Smooth muscle cell (in vitro differentiated cells): ENCODE data around the gene TMEM69. TPM values are rescaled to one million over a fixed set of nuclear protein-coding genes. Genes with fewer than 3 reads are reported as not detected.

Experiments used
- DNase-seq: peaks from one replicate; lab custom pipeline; 2025; ENCODE audit not compliant: unreplicated experiment; lab: John Stamatoyannopoulos, UW
- H2AFZ ChIP-seq: fragments of 200-600 bp; sonication (generic); 2 replicates; pipeline ENCODE4 v1.6.0; 2016; ENCODE audit warnings: antibody characterized with exemption, low read depth, mild to moderate bottlenecking
- H3F3A ChIP-seq: fragments of 200-600 bp; sonication (generic); 2 replicates; pipeline ENCODE4 v1.6.0; 2017; ENCODE audit warnings: antibody characterized with exemption, low read depth
- H3K27ac ChIP-seq: fragments of 200-600 bp; sonication (generic); 2 replicates; pipeline ENCODE4 v1.5.1; 2016; ENCODE audit warnings: low read depth, mild to moderate bottlenecking
- H3K27me3 ChIP-seq: fragments of 200-600 bp; sonication (generic); 2 replicates; pipeline ENCODE4 v1.6.1; 2016; ENCODE audit warnings: low read depth, mild to moderate bottlenecking
- H3K36me3 ChIP-seq: fragments of 200-600 bp; sonication (generic); 2 replicates; pipeline ENCODE4 v1.5.1; 2016; ENCODE audit warnings: low read depth
- H3K4me1 ChIP-seq: fragments of 200-600 bp; sonication (generic); 2 replicates; pipeline ENCODE4 v1.5.1; 2016; ENCODE audit warnings: low read depth
- H3K4me2 ChIP-seq: fragments of 200-600 bp; sonication (generic); 2 replicates; pipeline ENCODE4 v1.6.0; 2016; ENCODE audit warnings: mild to moderate bottlenecking
- H3K4me3 ChIP-seq: fragments of 200-600 bp; sonication (generic); 2 replicates; pipeline ENCODE4 v1.5.1; 2016; ENCODE audit warnings: mild to moderate bottlenecking
- H3K79me2 ChIP-seq: fragments of 200-600 bp; sonication (generic); 2 replicates; pipeline ENCODE4 v1.6.0; 2016; ENCODE audit warnings: low read depth, mild to moderate bottlenecking
- H3K9ac ChIP-seq: fragments of 200-600 bp; sonication (generic); 2 replicates; pipeline ENCODE4 v1.6.0; 2016; ENCODE audit warnings: low read depth
- H3K9me3 ChIP-seq: fragments of 200-600 bp; sonication (generic); replicated peaks from 2 replicates; pipeline ENCODE4 v1.5.1; 2016; ENCODE audit warnings: low read depth
- H4K20me1 ChIP-seq: fragments of 200-600 bp; sonication (generic); 2 replicates; pipeline ENCODE4 v1.6.0; 2016; ENCODE audit warnings: low read depth
- WGBS: methylation state at CpG from one replicate; pipeline ENCODE4 v1.1.7; 2016; ENCODE audit warnings: low lambda C conversion rate; 5-methylcytosine and 5-hydroxymethylcytosine counted together
- polyA plus RNA-seq: library from polyadenylated mRNA; unstranded; fragments of >200 nt; fragmentation: Nextera tagmentation; extraction: Ambion mirVana; gene quantifications from 2 replicates; pipeline ENCODE4 v1.2.1, GENCODE V29; 2016
- total RNA-seq: library from RNA; depleted of rRNA; stranded (reverse); fragments of >200 nt; gene quantifications from 2 replicates; pipeline ENCODE4 v1.2.3, GENCODE V29; 2014
- TF ChIP-seq, protein P1 (sequence below): fragments of 200-600 bp; sonication (generic); IDR thresholded peaks from 2 replicates; pipeline ENCODE4 v1.5.1; 2017; ENCODE audit warnings: borderline replicate concordance, mild to moderate bottlenecking, antibody characterized with exemption; ENCODE audit not compliant: insufficient read depth, poor library complexity, severe bottlenecking

The TMEM69 gene, protein sequence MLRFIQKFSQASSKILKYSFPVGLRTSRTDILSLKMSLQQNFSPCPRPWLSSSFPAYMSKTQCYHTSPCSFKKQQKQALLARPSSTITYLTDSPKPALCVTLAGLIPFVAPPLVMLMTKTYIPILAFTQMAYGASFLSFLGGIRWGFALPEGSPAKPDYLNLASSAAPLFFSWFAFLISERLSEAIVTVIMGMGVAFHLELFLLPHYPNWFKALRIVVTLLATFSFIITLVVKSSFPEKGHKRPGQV
- 19.4 and 23.3 TPM in 2 replicates for total RNA-seq
- polyA plus RNA-seq, result 16.7 and 26.8 TPM in 2 replicates

DNA sequence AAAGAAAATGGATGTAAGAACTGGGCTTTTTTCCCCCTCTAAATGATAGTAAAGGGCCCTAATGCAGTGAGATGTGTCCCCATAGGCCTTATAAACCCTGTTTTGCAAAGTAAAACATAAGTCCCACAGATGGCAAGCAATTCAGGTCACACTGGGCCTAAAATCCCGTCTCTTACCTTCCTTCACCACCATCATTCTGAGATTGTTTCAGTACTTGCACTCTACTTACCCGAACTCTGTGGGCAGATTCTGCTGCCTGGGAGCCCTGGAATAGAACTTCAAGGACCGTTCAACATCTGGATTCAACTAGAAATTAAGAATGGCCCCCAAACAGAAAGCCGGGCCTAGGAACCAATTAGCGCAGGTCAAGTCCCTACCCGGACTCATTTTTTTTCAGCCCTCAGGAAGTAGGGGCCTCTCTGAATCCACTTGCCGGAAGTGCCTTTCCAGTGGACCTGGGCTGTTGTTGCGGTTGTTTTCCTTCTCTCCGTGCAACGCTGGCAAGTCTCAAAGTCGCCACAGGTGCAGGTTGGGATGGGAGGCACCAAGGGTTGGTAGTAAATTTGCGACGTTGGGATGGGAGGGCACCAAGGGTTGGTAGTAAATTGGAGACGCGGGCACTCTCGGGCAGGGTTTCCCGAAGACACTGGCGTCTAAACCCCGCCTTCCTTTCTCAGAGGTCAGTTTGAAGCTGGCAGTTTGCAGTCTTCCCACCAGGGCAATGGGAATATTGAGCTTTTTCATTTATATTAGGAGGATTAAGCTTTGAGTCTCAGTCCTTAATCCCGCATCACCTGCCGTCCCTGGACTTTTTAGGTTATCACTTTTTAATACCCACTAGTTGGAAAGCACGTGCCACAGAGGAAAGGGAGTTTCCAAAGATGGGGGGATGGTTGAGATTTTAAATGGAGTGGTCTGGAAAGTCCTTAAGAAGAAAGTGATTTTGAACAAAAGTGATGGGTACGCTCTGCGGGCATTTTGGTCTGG lies at the start of gene TMEM69:
Gene TMEM69 (plus strand): TSS at position 428 of the 987 bp plus-strand sequence. CDS start 2,888 bp downstream, outside the sequence.
- Histone ChIP-seq H3F3A (peaks cover 6% of the 10 kb centered on the region), H3K79me2 (peaks cover 61% of the 10 kb centered on the region)
- TF ChIP-seq, protein P1, sequence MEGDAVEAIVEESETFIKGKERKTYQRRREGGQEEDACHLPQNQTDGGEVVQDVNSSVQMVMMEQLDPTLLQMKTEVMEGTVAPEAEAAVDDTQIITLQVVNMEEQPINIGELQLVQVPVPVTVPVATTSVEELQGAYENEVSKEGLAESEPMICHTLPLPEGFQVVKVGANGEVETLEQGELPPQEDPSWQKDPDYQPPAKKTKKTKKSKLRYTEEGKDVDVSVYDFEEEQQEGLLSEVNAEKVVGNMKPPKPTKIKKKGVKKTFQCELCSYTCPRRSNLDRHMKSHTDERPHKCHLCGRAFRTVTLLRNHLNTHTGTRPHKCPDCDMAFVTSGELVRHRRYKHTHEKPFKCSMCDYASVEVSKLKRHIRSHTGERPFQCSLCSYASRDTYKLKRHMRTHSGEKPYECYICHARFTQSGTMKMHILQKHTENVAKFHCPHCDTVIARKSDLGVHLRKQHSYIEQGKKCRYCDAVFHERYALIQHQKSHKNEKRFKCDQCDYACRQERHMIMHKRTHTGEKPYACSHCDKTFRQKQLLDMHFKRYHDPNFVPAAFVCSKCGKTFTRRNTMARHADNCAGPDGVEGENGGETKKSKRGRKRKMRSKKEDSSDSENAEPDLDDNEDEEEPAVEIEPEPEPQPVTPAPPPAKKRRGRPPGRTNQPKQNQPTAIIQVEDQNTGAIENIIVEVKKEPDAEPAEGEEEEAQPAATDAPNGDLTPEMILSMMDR, result no peak

DNA sequence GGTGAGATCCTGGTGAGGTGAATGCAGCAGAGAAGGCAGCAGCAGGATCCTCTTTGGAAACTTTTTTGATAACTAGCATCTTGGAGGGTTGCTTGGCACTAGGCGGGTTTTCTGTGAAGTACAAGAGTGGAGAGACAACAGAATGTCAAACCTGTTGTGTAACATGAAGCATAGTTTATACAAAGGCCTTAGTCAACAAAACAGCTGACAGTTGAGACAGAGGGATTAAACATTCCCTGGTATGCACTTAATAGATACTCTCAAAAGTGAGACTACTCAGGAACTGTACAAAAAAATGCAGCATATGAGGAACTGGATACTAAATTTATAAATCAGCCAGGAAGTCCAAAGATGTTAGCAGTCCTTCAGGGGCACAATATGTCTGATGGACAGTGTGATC lies 47.7 kb upstream of the TMEM69 start:
- TF ChIP-seq, protein P1, result no peak
- Histone ChIP-seq H3K4me2 (no peak overlapping the region), H3K9ac (no peak overlapping the region), H3K27me3 (no peaks in the 10 kb centered on the region), H4K20me1 (peaks cover 5% of the 10 kb centered on the region), H3K36me3 (peaks cover 11% of the 10 kb centered on the region), H3K27ac (no peak overlapping the region), H3K9me3 (no peaks in the 10 kb centered on the region), H3K4me3 (no peak overlapping the region), H3F3A (no peaks in the 10 kb centered on the region), H3K4me1 (no peaks in the 10 kb centered on the region), H2AFZ (no peak overlapping the region), H3K79me2 (no peaks in the 10 kb centered on the region)
- WGBS, result 93% methylated on average over 1 of the region's 1 CpG
- no peak for DNase-seq

More for the DNA sequence above, at the start of gene TMEM69:
- DNase-seq, result peak; percentile 39
- Histone ChIP-seq H3K4me3 (peak within 1 kb of the TSS; percentile 97), H3K9me3 (no peaks in the 10 kb centered on the region), H2AFZ (peak within 1 kb of the TSS; percentile 98), H3K4me2 (peak within 1 kb of the TSS; percentile 95), H3K36me3 (no peaks in the 10 kb centered on the region), H3K4me1 (peaks cover 16% of the 10 kb centered on the region), H4K20me1 (peaks cover 23% of the 10 kb centered on the region), H3K27me3 (no peaks in the 10 kb centered on the region), H3K27ac (peak within 1 kb of the TSS; percentile 94), H3K9ac (peak within 1 kb of the TSS; percentile 99)
- WGBS, result 6% methylated on average over 24 of the region's 24 CpGs

DNA sequence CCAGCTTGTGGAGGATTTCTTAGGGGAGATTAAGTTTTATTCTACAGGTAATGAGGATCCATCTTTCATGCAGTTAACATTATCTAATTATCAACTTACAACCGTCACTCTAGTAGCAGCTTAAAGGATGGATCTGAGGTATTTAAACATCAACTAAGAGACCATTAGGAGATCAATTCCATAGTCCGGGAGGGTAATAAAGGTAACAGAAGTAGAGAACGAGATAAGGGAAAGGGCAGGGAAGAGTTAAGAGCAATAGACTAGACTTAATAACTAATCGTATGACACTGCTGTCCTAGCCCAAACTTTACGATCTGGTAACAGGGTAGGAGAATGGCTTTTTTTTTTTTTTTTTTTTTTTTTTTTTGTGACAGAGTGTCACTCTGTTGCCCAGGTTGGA lies 44.7 kb upstream of the TMEM69 start:
- H4K20me1 ChIP-seq, result peaks cover 13% of the 10 kb centered on the region
- no peak overlapping the region for H3K9ac ChIP-seq
- no peak overlapping the region for H3K4me2 ChIP-seq
- H3F3A ChIP-seq, result no peaks in the 10 kb centered on the region
- H3K4me3 ChIP-seq, result no peak overlapping the region
- H2AFZ ChIP-seq, result no peak overlapping the region
- no peaks in the 10 kb centered on the region for H3K9me3 ChIP-seq
- no peaks in the 10 kb centered on the region for H3K27me3 ChIP-seq
- DNase-seq, result no peak
- H3K79me2 ChIP-seq, result peaks cover 8% of the 10 kb centered on the region
- TF ChIP-seq, protein P1, result no peak
- WGBS, result 79% methylated on average over 5 of the region's 5 CpGs
- H3K4me1 ChIP-seq, result no peaks in the 10 kb centered on the region
- H3K27ac ChIP-seq, result no peak overlapping the region
- H3K36me3 ChIP-seq, result peaks cover 7% of the 10 kb centered on the region
